ENCODE data around the gene SEC63.
"Not testable (repeated sequence)": the region's sequence is repeated elsewhere in the genome, so short reads cannot be mapped to it uniquely, and the experiment has no call there.

SEC63 gene

GRCh38 chr6:107957909-107958688 is at the start of gene SEC63:
SEC63 (minus strand) TSS chr6:107958208; CDS start chr6:107958009, 199 bp downstream.
- peak; percentile 96 for DNase-seq (ENCODE audit: low spot score)

- DNase-seq (ENCODE audit: low spot score) = no peak
Measured at GRCh38 chr6:108005961-108006360, 48.0 kb upstream of the SEC63 start.

GRCh38 chr6:108004861-108005260 is 46.9 kb upstream of the SEC63 start:
- no peak for DNase-seq (ENCODE audit: low spot score)

- DNase-seq (ENCODE audit: low spot score) = peak; percentile 85
Measured at GRCh38 chr6:108002365-108003221, 44.6 kb upstream of the SEC63 start.

- peak; percentile 39 for DNase-seq (ENCODE audit: low spot score)
Measured at GRCh38 chr6:108001696-108002231, 43.8 kb upstream of the SEC63 start.

GRCh38 chr6:108000259-108000658 is 42.3 kb upstream of the SEC63 start:
- DNase-seq (ENCODE audit: low spot score) = not testable (repeated sequence)

- no peak for DNase-seq (ENCODE audit: low spot score)
Measured at GRCh38 chr6:107999341-107999740, 41.3 kb upstream of the SEC63 start.

GRCh38 chr6:107991772-107992550 is 34.0 kb upstream of the SEC63 start:
- no peak for DNase-seq (ENCODE audit: low spot score)

GRCh38 chr6:107991061-107991460 is 33.1 kb upstream of the SEC63 start:
- no peak for DNase-seq (ENCODE audit: low spot score)

GRCh38 chr6:107990587-107990986 is 32.6 kb upstream of the SEC63 start:
- DNase-seq (ENCODE audit: low spot score) = not testable (repeated sequence)

GRCh38 chr6:107989166-107990094 is 31.4 kb upstream of the SEC63 start:
- no peak for DNase-seq (ENCODE audit: low spot score)

- no peak for DNase-seq (ENCODE audit: low spot score)
Measured at GRCh38 chr6:107988570-107988969, 30.6 kb upstream of the SEC63 start.

- DNase-seq (ENCODE audit: low spot score) = no peak
Measured at GRCh38 chr6:107987805-107988204, 29.8 kb upstream of the SEC63 start.

GRCh38 chr6:107985701-107986100 is 27.7 kb upstream of the SEC63 start:
- no peak for DNase-seq (ENCODE audit: low spot score)

GRCh38 chr6:107983811-107984210 is 25.8 kb upstream of the SEC63 start:
- DNase-seq (ENCODE audit: low spot score) = no peak

GRCh38 chr6:107982486-107982885 is 24.5 kb upstream of the SEC63 start:
- DNase-seq (ENCODE audit: low spot score) = no peak

GRCh38 chr6:107981695-107982094 is 23.7 kb upstream of the SEC63 start:
- DNase-seq (ENCODE audit: low spot score) = no peak

GRCh38 chr6:107977283-107977682 is 19.3 kb upstream of the SEC63 start:
- DNase-seq (ENCODE audit: low spot score) = peak; percentile 26

- no peak for DNase-seq (ENCODE audit: low spot score)
Measured at GRCh38 chr6:107976155-107976783, 18.3 kb upstream of the SEC63 start.

GRCh38 chr6:107973594-107973993 is 15.6 kb upstream of the SEC63 start:
- no peak for DNase-seq (ENCODE audit: low spot score)

Measured in LoVo (cell line).